Body of pancreas (tissue), 4 donors: ENCODE results near the gene KCNMB4. TPM values are rescaled to one million over a fixed set of nuclear protein-coding genes. Genes with fewer than 3 reads are reported as not detected.

Experiments
- ATAC-seq: fragments of 150-250 bp; one replicate; pipeline ENCODE4 v1.9.1; 2016
- DNase-seq, 4 donors: peaks; one replicate each; pipeline ENCODE4 v3.0.0-alpha.2; 2019
- H3K27ac ChIP-seq, 4 donors: fragments of 200-600 bp; sonication (generic); 1 replicate in 3 of 4; 2 replicates in 1 of 4; pipeline versions ENCODE4 v1.5.1 to v1.6.1; 2016 to 2019; ENCODE audit warnings: mild to moderate bottlenecking in 1 of 4, mixed read lengths in 1 of 4, moderate library complexity in 1 of 4
- H3K27me3 ChIP-seq, 2 donors: fragments of 200-600 bp; sonication (generic); one replicate each; pipeline ENCODE4 v1.6.0; 2016; ENCODE audit warnings: mild to moderate bottlenecking in 1 of 2
- H3K36me3 ChIP-seq, 2 donors: fragments of 200-600 bp; sonication (generic); replicated peaks in 1 of 2; 2 replicates each; pipeline ENCODE4 v1.5.1; 2016; ENCODE audit warnings: low read depth in 2 of 2; ENCODE audit not compliant: insufficient read depth in 1 of 2
- H3K4me1 ChIP-seq: fragments of 200-600 bp; sonication (generic); one replicate; pipeline ENCODE4 v1.6.0; 2016
- H3K4me3 ChIP-seq, 2 donors: fragments of 200-600 bp; sonication (generic); 1 replicate in 1 of 2; 2 replicates in 1 of 2; pipeline ENCODE4 v1.5.1; 2016 to 2019
- H3K9me3 ChIP-seq, 3 donors: fragments of 200-600 bp; sonication (generic); 1 replicate in 2 of 3; 2 replicates in 1 of 3; pipeline ENCODE4 v1.5.1; 2016
- CTCF ChIP-seq, 7 experiments: fragments of 450-650 bp in 4 of 7; fragments of 200-600 bp in 3 of 7; sonication (generic) in 3 of 7; IDR thresholded peaks; one replicate each; pipeline ENCODE4 v1.5.1; 2016 to 2019; ENCODE audit warnings: antibody characterized with exemption in 7 of 7
- POLR2A ChIP-seq, 3 donors: fragments of 450-650 bp; IDR thresholded peaks; one replicate each; pipeline ENCODE4 v1.6.1; 2016; ENCODE audit warnings: antibody characterized with exemption in 3 of 3, mild to moderate bottlenecking in 2 of 3
- WGBS, 2 donors: methylation state at CpG; one replicate each; pipeline ENCODE4 v1.1.5; 2017; 5-methylcytosine and 5-hydroxymethylcytosine counted together
- intact Hi-C: fragments of 100-400 bp; cut with DNase I; formaldehyde crosslinking; loops from one replicate; pipeline ENCODE4 v1.15.1; 2023
- total RNA-seq, 2 donors: library from RNA; depleted of rRNA; stranded (reverse); fragments of >200 nt; gene quantifications; one replicate each; pipeline ENCODE4 v1.1.0, GENCODE V29; 2016

The KCNMB4 gene
- total RNA-seq, 2 donors from 2014 or later, result 0.33 to 1.6 TPM

- Histone ChIP-seq H3K4me3 (no peak overlapping the region), H3K4me1 (no peaks in the 10 kb centered on the region), H3K9me3 (no peaks in the 10 kb centered on the region), H3K27me3 (no peaks in the 10 kb centered on the region), H3K36me3 (no peaks in the 10 kb centered on the region), H3K27ac (no peak overlapping the region)
- DNase-seq, result no peak
- no peak for TF ChIP-seq POLR2A (IDR thresholded peaks at IDR 0.05)
- TF ChIP-seq CTCF (IDR thresholded peaks at IDR 0.05), result no peak
- intact Hi-C loops, result no loop called here
- ATAC-seq, result no peak
- WGBS, 2 donors, result 57 to 69% methylated on average over 1 of the region's 1 CpG
Measured at GRCh38 chr12:70402597-70402996, 36.5 kb downstream of the KCNMB4 start.

- Histone ChIP-seq H3K27ac (no peak overlapping the region), H3K4me3 (no peak overlapping the region), H3K9me3 (no peaks in the 10 kb centered on the region), H3K4me1 (no peaks in the 10 kb centered on the region), H3K36me3 (no peaks in the 10 kb centered on the region), H3K27me3 (no peaks in the 10 kb centered on the region)
- DNase-seq (no peak), ATAC-seq (no peak)
- intact Hi-C loops, result no loop called here
- no peak for TF ChIP-seq CTCF (IDR thresholded peaks at IDR 0.05)
- no peak for TF ChIP-seq POLR2A (IDR thresholded peaks at IDR 0.05)
Measured at GRCh38 chr12:70403826-70404225, 37.7 kb downstream of the KCNMB4 start.

GRCh38 chr12:70408004-70408790 is 42.1 kb downstream of the KCNMB4 start:
- Histone ChIP-seq H3K36me3 (no peaks in the 10 kb centered on the region), H3K4me3 (no peak overlapping the region), H3K9me3 (no peaks in the 10 kb centered on the region), H3K27ac (no peak overlapping the region), H3K4me1 (no peaks in the 10 kb centered on the region), H3K27me3 (no peaks in the 10 kb centered on the region)
- WGBS, 2 donors, result 73 to 83% methylated on average over 16 of the region's 16 CpGs
- TF ChIP-seq POLR2A (IDR thresholded peaks at IDR 0.05), result no peak
- intact Hi-C loops, result no loop called here
- ATAC-seq, result no peak
- no peak for DNase-seq

- Histone ChIP-seq H3K4me3 (no peak overlapping the region), H3K4me1 (no peaks in the 10 kb centered on the region), H3K36me3 (no peaks in the 10 kb centered on the region), H3K9me3 (no peaks in the 10 kb centered on the region), H3K27me3 (no peaks in the 10 kb centered on the region), H3K27ac (no peak overlapping the region)
- ATAC-seq (no peak), DNase-seq (no peak)
- intact Hi-C loops, result no loop called here
- 14 to 32% methylated on average over 1 of the region's 1 CpG for WGBS, 2 donors
- TF ChIP-seq POLR2A (IDR thresholded peaks at IDR 0.05), result no peak
- TF ChIP-seq CTCF (IDR thresholded peaks at IDR 0.05), result no peak
Measured at GRCh38 chr12:70415987-70416386, 49.9 kb downstream of the KCNMB4 start.

GRCh38 chr12:70417121-70417520 is 51.0 kb downstream of the KCNMB4 start:
- Histone ChIP-seq H3K27ac (no peak overlapping the region), H3K4me1 (no peaks in the 10 kb centered on the region), H3K4me3 (no peak overlapping the region), H3K9me3 (no peaks in the 10 kb centered on the region), H3K27me3 (no peaks in the 10 kb centered on the region), H3K36me3 (no peaks in the 10 kb centered on the region)
- 76 to 78% methylated on average over 3 of the region's 3 CpGs for WGBS, 2 donors
- TF ChIP-seq CTCF (IDR thresholded peaks at IDR 0.05) (no peak), POLR2A (IDR thresholded peaks at IDR 0.05) (no peak)
- DNase-seq, result no peak
- intact Hi-C loops, result no loop called here
- no peak for ATAC-seq
